HG03439 (cell line): Measurements from ENCODE around the gene HSCB.
"Not testable (repeated sequence)": the region's sequence is repeated elsewhere in the genome, so short reads cannot be mapped to it uniquely, and the experiment has no call there.

Source experiments
- ATAC-seq: cut with Tn5 transposase; IDR thresholded peaks from one replicate; pipeline ENCODE4 v1.9.1; 2021; ENCODE audit warnings: mild to moderate bottlenecking, moderate library complexity; ENCODE audit not compliant: unreplicated experiment

Gene HSCB, protein sequence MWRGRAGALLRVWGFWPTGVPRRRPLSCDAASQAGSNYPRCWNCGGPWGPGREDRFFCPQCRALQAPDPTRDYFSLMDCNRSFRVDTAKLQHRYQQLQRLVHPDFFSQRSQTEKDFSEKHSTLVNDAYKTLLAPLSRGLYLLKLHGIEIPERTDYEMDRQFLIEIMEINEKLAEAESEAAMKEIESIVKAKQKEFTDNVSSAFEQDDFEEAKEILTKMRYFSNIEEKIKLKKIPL

DNA sequence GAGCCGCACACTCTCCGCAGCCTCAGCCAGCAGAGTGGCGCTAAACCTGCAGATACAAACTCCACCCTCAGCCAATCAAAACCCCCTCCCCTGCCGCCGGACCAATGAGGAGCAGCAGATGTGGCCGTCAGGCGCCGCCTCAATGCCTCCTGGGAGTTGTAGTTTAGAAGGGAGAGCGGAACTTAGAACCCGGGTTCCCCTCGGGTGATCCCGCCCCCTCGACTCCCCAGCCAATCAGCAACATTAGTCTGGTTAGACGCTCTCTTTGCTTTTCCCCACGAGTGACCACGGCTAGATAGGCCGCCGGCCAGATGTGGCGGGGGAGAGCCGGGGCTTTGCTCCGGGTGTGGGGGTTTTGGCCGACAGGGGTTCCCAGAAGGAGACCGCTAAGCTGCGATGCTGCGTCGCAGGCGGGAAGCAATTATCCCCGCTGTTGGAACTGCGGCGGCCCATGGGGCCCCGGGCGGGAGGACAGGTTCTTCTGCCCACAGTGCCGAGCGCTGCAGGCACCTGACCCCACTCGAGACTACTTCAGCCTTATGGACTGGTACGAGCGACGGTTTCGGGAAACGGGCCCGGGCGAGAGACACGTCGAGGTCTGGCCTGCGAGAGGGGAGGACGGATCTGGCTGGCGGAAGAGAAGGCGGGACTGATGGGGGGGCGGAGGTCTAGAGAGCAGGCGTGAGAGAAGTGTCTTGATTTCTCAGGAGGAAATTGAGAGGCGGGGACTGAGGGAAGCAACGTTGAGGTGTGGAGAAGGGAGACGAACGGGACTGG is at the start of gene HSCB, which contains the start of gene CHEK2:
TSS of gene HSCB (plus strand) at position 255 of the 777 bp plus-strand sequence. CDS start at position 312, 57 bp downstream.
TSS of gene CHEK2 (minus strand) at position 36 of the 777 bp plus-strand sequence. CDS start 7,099 bp downstream, outside the sequence.
- peak; percentile 94 for ATAC-seq

DNA sequence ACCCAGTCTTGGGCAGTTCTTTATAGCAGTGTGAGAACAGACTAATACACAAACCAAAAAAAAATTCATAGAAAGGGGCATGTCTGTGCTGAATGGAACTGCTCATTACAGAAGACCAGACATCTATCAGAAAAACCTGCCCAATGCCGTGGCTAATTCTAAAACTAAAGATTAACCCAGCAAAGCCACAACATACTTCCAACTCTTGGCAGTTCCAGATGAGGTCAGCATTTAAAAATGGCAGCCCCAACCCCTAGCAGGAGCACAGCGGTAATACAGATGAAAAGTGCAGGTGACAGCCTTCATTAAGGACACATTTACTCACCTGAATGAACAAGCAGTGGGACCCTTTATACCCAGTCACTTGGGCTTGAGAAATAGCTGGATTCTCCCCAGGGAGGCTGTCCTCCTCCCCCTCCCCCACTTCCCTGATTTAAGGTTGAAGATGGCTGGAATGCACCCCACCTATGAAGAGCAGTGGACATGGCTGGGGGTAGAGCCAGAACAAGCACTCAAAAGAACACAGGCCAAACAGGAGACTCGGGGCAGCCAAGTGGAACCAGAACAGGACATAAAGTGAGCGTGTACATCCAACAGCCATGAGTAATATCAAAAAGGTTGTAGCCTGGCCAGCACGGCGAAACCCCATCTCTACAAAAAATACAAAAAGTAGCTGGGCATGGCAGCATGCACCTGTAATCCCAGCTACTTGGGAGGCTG is 48.6 kb upstream of the HSCB start:
- not testable (repeated sequence) for ATAC-seq

DNA sequence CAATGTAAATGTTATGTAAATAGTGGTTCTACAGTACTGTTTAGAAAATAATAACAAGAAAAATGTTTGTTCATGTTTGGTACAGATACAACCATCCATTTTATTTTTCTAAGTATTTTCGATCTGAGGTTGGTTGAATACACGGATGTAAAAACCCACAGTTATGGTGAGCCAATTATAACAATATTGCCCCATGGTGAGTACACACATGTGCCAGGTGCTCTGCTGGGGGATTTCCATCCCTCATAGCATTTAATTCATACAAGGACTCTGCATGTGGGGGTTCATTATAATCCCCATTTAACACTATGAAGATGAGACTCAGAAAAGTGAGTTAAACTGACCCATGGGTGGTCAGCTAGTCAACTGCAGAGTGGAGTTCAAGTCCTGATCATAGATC is 38.9 kb upstream of the HSCB start:
- no peak for ATAC-seq

DNA sequence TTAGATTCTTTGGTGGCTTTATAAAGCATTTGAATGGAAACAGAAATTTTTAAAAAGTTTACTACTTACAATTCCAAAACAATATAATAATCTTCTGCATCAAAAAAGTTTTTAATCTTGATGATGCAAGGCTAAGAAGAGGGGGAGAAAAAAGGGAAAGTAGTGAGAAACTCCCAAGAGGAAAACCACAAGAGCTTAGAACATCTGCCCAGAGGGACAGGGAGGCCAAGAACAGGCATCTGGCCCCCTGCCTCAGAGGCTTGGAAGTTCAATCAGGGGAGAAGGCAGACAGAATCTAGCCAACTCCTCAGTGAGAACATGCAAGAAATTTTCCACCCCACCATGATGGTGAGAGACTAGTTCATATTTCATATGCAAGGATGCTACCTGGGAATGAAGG is 38.4 kb upstream of the HSCB start:
- ATAC-seq = no peak

DNA sequence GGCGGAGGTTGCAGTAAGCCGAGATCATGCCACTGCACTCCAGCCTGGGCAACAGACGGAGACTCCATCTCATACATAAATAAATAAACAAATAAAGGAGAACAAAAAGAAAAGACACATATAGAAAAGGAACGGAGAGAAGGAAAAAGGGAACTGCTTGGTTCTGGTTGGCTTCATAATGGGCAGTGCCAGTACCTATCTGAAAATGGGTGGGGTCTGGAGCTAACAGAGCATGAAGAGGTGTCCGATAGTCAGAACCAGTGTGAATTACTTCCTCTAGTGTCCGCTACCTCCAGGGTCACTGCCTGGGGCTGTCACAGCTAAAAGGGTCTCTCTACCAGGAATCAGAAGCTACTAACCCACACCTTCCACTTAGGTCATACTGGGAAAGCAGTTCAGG is 35.0 kb upstream of the HSCB start:
- ATAC-seq = no peak

DNA sequence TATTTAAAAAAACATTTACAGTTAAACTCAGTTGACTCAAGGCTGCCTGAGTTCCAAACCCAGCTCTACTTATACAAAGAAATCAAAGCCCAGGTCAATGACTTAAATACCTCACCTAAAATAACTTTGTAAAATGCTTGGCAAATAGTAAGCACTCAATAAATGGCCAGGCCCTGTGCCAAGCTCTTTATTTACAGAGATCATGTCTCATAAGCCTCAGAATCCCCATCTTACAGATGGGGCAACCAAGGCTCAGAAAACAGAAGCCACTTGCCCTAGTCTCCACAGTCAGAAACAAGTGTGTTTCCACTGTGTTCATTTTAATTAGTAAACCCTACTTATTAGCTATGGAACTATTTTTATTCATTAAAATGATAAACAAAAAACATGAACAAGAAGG is 31.7 kb upstream of the HSCB start:
- no peak for ATAC-seq

DNA sequence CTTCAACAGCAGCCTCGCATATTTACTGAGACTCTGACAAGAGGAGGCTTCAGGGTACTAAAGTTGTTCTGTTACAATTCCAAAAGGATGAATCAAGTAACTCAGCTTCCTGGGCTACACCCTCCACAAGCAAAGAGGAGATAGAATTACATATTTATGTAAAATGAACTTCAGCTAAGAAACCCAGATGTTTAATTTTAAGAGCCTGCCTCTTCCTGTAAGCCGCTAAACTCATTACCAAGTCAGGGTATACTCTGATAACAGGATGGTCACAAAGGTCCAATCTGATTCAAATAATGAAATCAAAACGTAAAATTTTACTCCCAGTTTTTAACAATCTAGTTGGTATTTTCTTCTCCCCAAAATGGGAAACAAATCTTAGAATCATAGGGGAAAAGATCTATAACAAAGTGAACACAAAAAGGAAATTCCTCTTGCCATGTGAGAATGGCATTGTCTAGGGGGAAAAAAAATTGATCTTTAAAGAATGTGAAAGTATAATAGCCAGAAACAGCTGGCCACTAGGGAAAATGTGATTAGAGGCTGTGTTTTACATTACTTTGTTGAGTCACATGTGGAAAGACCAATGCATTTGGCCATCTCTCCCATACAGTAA is 31.2 kb upstream of the HSCB start:
- ATAC-seq = no peak

DNA sequence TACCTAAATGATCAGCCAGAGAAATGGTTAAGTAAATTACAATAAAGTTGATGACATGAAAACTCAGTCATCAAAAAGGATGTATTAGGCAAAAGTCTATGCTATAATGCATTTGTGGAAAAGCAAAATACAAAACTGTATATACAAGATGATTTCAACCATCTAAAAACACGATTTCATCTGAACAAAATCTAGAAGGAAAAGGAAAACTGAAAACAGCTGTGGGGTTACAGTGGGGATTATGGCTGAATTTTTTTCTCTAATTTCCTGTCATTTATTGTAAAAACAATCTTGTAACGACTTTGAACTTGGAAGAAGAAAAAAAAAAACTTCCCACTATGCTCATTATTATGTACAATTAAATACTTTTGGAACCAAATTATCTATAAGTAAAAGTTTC is 30.5 kb upstream of the HSCB start:
- no peak for ATAC-seq

DNA sequence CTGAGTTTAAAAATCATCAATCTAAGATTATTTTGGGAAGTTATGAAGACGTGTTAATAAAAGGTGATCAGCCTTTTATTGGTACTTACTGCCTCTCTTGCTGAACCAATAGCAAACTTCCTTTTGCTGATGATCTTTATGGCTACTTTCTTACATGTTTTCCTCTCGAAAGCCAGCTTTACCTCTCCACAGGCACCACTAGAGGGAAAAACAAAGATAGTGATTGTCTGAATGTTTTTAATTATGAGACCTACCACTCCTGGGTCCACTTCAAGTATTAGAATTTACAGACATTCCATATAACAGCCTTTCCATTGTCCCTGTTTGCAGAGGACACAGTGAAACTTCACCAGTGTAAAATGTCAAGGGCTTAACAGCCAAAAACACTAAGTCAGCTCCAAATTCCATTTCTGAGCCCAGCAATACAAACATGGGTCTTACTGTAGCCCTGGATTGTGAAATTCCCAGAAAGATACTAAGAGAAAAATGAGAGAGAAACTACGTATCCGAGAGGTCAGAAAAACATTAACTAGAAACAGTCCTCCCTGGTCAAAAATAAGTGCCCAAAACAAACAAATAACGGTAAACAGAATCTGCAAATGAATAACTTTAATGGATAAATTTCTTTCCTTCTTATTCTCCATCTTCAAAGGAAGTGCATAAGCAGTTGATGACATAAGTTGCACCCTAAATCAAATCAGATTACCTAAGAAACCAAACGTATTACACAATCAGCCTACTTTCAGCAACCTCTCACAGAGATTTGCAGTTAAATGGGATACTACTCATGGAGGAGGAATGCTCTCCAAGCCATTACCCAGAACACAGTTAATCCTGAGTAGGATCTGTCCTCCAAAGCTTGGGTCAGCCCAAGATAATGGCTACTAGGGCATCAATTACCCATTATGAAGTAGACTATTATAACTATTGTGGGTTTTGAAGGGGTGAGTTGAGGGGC is 29.7 kb upstream of the HSCB start:
- no peak for ATAC-seq

DNA sequence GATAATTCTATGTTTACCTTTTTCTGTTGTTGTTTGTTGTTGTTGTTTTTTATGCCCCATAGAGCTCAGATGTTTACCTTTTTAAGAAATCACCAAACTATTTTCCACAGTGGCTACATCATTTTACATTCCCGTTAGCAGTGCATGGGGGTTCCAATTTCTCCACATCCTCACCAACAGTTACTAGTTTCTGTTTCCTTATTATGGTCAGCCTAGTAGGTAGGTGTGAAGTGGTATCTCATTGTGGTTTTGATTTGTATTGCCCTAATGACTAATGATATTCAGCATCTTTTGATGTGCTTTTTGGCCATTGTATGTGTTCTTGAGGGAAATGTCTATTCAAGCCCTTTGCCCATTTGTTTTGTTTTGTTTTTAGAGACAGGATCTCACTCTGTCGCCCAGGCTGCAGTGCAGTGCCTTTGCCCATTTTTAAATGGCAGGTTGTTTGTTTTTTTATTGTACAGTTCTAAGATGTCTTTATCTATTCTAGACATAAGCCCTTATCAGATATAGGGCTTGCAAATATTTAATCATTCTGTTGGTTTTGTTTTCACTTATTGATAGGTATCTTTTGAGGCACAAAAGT is 27.7 kb upstream of the HSCB start:
- ATAC-seq = no peak

DNA sequence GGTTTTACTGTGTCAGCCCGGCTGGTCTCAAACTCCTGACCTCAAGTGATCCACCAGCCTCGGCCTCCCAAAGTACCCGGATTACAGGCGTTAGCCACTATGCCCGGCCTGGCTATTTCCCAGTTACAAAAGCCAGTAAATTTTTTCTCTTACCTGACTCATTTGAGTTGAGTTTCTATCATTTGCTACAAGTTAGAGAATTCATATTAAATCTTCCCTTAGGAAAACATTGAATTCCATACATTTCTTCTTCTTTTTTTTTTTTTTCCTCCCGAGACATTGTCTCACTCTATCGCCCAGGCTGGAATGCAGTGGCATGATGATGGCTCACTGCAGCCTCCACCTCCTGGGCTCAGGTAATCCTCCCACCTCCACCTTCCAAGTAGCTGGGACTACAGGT is 26.2 kb upstream of the HSCB start:
- ATAC-seq = no peak

DNA sequence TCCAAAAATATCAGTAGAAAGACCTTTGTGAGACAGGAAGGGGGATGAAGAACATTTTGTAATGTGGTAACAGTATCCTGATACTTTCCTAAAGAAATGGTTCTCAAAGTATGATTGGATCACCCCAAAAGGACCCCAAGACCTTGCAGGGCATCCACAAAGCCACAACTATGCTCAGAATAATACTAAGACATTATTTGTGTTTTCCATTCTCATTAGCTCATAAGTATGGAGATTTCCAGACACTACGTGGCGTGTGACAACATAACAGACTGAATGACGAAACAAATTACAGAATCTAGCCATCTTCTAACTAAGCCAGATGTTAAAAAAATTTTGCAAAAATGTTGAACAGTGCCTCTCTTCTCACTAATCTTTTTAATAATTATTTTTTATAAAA is 25.2 kb upstream of the HSCB start:
- no peak for ATAC-seq

DNA sequence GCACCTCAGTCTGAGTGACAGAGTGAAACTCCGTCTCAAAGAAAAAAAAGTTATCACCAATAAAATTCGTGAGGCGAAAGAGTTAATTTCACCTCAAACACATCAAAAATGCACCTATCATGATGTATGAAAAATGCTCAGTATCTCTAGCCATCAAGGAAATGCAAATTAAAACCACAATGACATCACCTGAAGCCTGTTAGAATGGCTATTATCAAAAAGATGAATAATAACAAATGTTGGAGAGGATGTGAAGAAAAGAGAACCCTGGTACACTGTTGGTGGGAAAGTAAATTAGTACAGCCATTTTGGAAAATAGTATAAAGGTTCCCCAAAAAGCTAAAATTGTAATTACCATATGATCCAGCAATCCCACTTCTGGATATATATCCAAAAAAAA is 23.8 kb upstream of the HSCB start:
- ATAC-seq = no peak

DNA sequence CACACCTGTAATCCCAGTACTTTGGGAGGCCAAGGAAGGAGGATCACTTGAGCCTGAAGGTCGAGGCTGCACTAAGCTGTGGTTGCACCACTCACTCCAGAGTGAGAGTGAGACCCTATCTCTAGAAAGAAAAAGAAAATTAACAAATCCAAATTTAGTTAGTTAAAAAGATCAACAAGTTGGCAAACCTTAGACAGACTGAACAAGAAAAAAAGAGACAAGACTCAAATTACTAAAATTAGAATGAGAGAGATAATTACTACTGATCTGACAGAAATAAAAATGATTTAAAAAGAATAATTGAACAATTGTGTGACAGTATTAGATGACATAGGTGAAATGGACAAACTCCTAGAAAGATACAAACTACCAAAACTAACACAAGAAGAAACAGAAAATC is 13.8 kb upstream of the HSCB start:
- ATAC-seq = no peak

DNA sequence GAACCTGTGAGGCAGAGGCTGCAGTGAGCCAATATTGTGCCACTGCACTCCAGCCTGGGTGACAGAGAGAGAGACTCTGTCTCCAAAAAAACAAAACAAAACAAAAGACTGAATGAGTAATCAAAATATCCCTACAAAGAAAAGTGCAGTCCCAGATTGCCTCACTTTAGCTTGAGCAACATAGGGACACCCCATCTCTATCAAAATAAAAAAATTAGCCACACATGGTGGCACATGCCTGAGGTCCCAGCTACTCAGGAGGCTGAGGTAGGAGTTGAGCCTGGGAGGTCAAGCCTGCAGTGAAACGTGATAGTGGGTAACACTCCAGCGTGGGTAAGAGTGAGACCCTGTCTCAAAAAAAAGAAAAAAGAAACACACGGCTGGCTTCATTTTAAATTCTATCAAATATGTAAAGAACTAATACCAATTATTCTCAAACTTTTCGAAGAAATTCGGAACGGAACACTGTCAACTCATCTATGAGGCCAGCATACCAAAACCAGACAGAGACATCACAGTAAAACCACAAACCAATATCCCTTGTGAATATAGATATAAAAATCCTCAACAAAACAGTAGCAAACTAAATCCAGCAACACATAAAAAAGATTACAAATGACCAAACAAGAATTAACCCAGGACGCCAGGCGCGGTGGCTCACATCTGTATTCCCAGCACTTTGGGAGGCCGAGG is 13.1 kb upstream of the HSCB start:
- no peak for ATAC-seq

DNA sequence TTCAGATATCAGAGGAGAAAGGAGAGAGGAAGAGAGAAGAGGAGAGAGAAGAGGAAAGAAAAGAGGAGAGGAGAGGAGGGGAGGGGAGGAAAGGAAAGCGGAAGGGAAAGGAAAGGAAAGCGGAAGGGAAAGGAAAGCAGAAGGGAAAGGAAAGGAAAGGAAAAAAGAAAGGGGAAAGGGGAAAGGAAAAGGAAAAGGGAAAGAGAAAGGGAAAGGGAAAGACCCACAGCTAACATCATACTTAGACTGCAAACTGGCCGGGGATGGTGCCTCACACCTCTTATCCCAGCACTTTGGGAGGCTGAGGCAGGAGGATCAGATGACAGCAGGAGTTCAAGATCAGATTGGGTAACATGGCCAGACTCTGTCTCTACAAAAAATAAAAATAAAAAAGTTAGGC is 11.7 kb upstream of the HSCB start:
- no peak for ATAC-seq

DNA sequence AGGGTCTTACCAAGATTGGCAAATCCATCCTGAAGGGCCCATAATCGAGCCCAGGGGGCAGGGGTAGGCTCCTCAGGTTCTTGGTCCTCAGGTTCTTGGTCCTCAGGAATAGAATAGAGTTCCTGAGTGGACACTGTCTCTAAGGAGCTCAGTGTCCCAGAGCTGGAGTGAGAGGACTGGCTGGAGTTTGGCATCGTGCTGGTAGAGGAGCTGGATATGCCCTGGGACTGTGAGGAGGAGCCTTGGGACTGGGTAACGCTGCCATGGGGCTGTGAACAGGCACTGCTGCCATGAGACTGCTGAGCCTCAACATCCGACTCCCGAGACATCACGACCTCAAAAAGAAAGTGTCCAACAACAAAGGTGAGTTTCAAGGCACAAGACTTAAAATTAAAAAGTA is 7.4 kb upstream of the HSCB start:
- ATAC-seq = no peak

DNA sequence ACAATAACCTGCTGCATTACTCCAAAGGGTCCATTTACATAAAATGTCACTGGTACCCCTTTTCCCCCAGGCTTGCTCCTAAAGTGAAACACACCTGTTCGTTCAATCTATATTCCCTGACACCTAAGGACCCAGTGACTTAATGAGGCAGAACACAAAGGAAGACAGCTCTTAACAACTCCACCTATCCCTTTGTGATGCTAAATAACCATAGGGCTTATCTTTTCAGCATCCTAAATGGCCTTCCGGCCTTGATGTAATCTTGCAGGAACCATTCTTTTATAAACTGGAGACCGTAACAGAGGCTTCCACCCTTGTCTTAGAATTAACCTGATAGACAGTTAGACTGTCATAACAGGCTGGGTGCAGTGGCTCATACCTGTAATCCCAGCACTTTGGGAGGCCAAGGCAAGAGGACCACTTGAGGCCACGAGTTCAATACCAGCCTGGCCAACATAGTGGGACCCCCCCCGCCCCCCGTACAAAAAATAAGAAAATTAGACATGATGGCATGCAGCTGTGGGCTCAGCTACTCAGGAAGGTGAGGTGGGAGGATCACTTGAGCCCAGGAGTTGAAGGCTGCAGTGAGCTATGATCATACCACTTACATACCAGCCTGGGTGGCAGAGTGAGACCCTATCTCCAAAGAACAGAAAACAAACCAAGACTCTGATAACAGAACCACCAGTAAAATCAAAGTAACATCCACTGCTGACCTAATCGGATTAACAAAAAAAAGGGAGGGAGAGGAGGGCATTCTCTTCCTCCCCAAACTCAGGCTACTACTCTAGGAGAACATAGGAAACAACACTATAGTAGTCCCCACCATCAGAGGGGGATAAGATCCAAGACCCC is 5.3 kb upstream of the HSCB start:
- ATAC-seq = no peak
